DOHH2 (cell line): ENCODE results near the gene TRPV4.

Experiments used
- CTCF ChIP-seq: fragments of 200-600 bp; sonication (generic); IDR thresholded peaks from one replicate; pipeline ENCODE4 v1.5.1; 2014; ENCODE audit warnings: antibody characterized with exemption, mild to moderate bottlenecking, low read depth, low read length; ENCODE audit not compliant: poor library complexity, severe bottlenecking
- EZH2phosphoT487 ChIP-seq: fragments of 200-600 bp; sonication (generic); IDR thresholded peaks from 2 replicates; pipeline ENCODE4 v1.6.1; 2017; ENCODE audit warnings: borderline replicate concordance, mild to moderate bottlenecking, antibody characterized with exemption, low read length, moderate library complexity, mixed read lengths

- no peak for TF ChIP-seq CTCF
- TF ChIP-seq EZH2phosphoT487 = no peak
Measured at GRCh38 chr12:109796057-109796456, 37.1 kb downstream of the TRPV4 start.
